ENCODE data around the gene OR10C1.

The OR10C1 gene

GRCh38 chr6:29479560-29479959 is 40.5 kb downstream of the OR10C1 start:
- no peak for DNase-seq

DNA sequence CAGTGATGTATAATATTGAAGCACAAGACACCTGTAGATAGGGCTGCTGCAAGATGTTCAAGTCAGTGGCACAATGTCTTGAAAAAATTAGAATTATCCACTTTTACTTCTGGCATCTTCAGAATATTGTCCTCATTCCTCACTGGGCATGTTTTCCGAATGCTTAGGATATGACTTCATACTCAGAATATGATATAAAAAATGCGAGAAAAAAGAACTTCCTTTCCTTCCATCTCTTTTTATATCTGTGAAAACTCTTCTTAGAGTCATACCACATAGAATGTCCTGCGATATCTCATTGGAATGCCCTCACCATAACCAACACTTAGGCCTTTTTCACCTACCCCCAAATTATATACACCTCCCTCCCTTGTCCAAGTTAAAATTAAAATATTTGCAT is 44.1 kb downstream of the OR10C1 start:
- DNase-seq = no peak

DNA sequence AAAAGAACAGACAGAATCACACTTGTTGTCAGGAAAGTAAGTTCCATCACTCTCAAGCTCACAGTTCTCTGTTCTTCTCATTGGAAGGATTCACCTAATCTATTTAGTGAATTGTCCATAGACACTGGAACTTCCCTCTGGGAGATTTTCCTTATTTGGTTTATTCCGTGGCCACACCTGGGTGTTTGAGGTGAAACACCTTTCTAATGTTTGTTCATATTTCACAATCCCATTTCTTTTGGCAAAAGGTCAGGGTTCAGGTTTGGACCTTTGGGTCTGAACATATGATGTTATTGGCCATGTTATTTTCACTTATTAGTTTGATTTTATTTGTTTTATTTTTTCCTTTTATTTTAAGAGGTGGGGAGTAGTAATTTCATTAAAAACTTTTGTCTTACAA is 44.6 kb downstream of the OR10C1 start:
- DNase-seq = no peak

DNA sequence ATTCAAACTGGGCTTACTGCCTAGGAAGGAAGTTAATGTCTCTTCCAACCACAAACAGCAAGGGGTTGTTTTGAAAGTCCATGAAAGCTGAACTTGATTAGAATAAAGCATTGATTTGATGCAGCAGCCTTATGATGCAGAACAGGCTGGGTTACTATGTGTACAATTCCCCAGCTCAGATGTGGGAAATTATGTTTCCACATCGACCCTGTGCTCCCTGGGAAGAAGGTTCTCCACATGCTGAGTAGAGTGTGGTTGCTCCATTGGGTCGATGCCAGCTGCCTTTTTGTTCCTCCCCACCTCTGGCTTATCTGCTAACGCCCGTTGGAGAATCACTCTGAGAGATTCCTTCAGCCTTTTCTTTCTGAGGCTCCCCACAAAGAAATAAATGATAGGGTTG is 47.5 kb downstream of the OR10C1 start:
- DNase-seq = no peak

- DNase-seq = no peak
These were observed 48.0 kb downstream of the OR10C1 start for GRCh38 chr6:29487131-29487530.

GRCh38 chr6:29487660-29488059 is 48.6 kb downstream of the OR10C1 start, which contains the start of gene MAS1L:
MAS1L (minus strand) TSS chr6:29487956; CDS start chr6:29487902, 54 bp downstream.
- no peak for DNase-seq

DNA sequence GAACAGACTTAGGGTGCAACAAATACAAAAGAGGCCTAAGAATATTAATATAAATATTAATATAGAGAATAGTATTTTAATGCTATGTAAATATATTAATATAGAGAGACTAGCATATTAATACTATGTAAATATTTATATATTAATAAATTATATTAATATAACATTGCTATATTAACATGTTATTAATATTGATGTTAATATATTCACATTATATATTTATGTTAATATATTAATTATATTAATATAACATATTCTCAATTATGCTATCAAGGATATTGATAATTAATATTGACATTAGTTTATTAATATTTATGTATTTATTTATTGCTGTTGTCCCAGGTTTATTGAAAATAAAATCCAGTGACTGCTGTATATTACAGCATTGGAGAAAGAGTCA is 49.8 kb downstream of the OR10C1 start:
- no peak for DNase-seq

DNA sequence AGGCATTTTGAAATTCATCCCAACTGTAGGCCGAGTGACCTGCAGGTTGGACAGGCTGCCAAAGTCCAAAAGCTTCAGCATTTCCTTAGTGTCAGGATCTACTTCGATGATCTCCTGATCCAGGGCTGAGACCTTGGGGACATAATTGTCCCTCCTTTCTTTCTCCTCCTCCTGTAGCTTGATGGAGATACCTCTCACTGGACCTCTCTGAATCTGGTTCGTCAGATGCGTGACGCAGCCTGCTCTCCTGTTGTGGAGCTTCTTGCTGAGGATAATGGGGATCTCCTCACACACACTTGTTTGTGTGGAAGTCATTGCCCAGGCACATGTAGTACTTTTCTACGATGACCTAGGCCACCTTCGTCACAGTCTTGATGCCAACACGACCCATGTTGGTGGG is 50.2 kb downstream of the OR10C1 start:
- DNase-seq = no peak

DNA sequence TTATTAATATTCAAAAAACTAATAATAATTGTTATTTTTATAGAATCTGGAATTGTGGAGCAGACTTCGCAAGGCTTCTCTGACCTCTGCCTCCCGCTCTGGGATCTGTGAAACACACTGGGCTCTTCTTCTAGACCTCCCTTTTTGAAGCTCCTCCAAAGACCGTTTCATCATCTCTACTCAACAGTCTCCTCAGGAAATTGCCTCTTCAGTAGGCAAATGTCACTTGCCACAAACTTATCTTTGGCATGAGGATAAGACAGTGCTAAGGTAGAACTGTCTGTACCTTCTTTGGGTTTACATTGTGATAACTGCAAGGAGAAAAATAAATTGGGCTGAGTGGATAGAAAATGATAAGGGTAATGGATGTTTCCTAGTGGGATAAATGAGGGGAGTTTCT is 50.9 kb downstream of the OR10C1 start:
- DNase-seq = no peak

- no peak for DNase-seq
These were observed 51.4 kb downstream of the OR10C1 start for GRCh38 chr6:29490552-29490951.

Data from NCI-H82 (cell line).